T-helper 1 cell treated with Interleukin-12 subunit alpha and Interleukin-12 subunit beta and Interleukin-4 antibody, amounts not matched to agents 30 ng/mL and 1 ng/mL, for 36 hours (primary cell): ENCODE data around the gene GRAMD1A. TPM values are rescaled to one million over a fixed set of nuclear protein-coding genes. Genes with fewer than 3 reads are reported as not detected.
"Not testable (repeated sequence)": the region's sequence is repeated elsewhere in the genome, so short reads cannot be mapped to it uniquely, and the experiment has no call there.

Experiments
- intact Hi-C: fragments of 100-400 bp; cut with micrococcal nuclease; formaldehyde crosslinking; loops from one replicate; pipeline ENCODE4 v1.15.1; 2024
- total RNA-seq: library from RNA; stranded (reverse); gene quantifications from 2 replicates; pipeline ENCODE4 v1.2.3, GENCODE V29; 2022

The GRAMD1A gene
- total RNA-seq, 1 donor from 2014 or later: 76.6 TPM

- intact Hi-C loops: loop anchor here (1.0 to 5.0 kb wide), 6 partner anchors 16 to 268 kb away; partner anchors contain the start of gene ZNF599
These were observed 751 bp downstream of the GRAMD1A start for GRCh38 chr19:35000647-35001501.

- intact Hi-C loops: loop anchor here (5.0 kb wide), 1 partner anchor 140 kb away; no protein-coding TSS in a partner anchor
These were observed 2.0 kb downstream of the GRAMD1A start for GRCh38 chr19:35002037-35002535.

- intact Hi-C loops: loop anchor here (5.0 kb wide), 1 partner anchor 142 kb away; no protein-coding TSS in a partner anchor
These were observed 4.6 kb downstream of the GRAMD1A start for GRCh38 chr19:35004517-35005255.

GRCh38 chr19:35005256-35005977, 5.3 kb downstream of the GRAMD1A start:
- intact Hi-C loops: no loop called here

- intact Hi-C loops: not testable (repeated sequence)
These were observed 5.9 kb downstream of the GRAMD1A start for GRCh38 chr19:35006007-35006341.

- intact Hi-C loops: no loop called here
These were observed 6.3 kb downstream of the GRAMD1A start for GRCh38 chr19:35006342-35006998.

- intact Hi-C loops: no loop called here
These were observed 6.9 kb downstream of the GRAMD1A start for GRCh38 chr19:35006999-35007365.

GRCh38 chr19:35007427-35007826, 7.3 kb downstream of the GRAMD1A start:
- intact Hi-C loops: not testable (repeated sequence)

- intact Hi-C loops: no loop called here
These were observed 8.8 kb downstream of the GRAMD1A start for GRCh38 chr19:35008891-35009341.

GRCh38 chr19:35009424-35010415, 9.6 kb downstream of the GRAMD1A start:
- intact Hi-C loops: loop anchor here (5.0 kb wide), 2 partner anchors 332 to 372 kb away; partner anchors contain the start of genes SCGB2B2 and ZNF302

- intact Hi-C loops: loop anchor here (5.0 kb wide), 2 partner anchors 334 to 374 kb away; partner anchors contain the start of genes SCGB2B2 and ZNF302
These were observed 11.1 kb downstream of the GRAMD1A start for GRCh38 chr19:35011091-35011689.

- intact Hi-C loops: loop anchor here (5.0 kb wide), 2 partner anchors 335 to 375 kb away; partner anchors contain the start of genes SCGB2B2 and ZNF302
These were observed 11.9 kb downstream of the GRAMD1A start for GRCh38 chr19:35011737-35012682.

GRCh38 chr19:35013041-35013819, 13.1 kb downstream of the GRAMD1A start:
- intact Hi-C loops: loop anchor here (1.0 to 5.0 kb wide), 3 partner anchors 40 to 376 kb away; partner anchors contain the start of genes SCGB2B2 and ZNF302

GRCh38 chr19:35013820-35014754, 14.0 kb downstream of the GRAMD1A start:
- intact Hi-C loops: loop anchor here (1.0 to 5.0 kb wide), 4 partner anchors 11 to 377 kb away; partner anchors contain the start of genes SCGB2B2 and ZNF302

- intact Hi-C loops: loop anchor here (1.0 to 5.0 kb wide), 3 partner anchors 11 to 377 kb away; partner anchors contain the start of genes SCGB2B2 and ZNF302
These were observed 14.7 kb downstream of the GRAMD1A start for GRCh38 chr19:35014774-35015173.
